GM21360 (cell line): ENCODE data around the gene MTPN.

ENCODE experiments used
- ATAC-seq: cut with Tn5 transposase; IDR thresholded peaks from one replicate; pipeline ENCODE4 v1.9.1; 2021; ENCODE audit warnings: mild to moderate bottlenecking, moderate library complexity; ENCODE audit not compliant: unreplicated experiment

MTPN gene

GRCh38 chr7:135990258-135990657 is 13.1 kb upstream of the MTPN start:
- no peak for ATAC-seq

GRCh38 chr7:135981958-135982646 is 4.9 kb upstream of the MTPN start:
- no peak for ATAC-seq

GRCh38 chr7:135980665-135981180 is 3.6 kb upstream of the MTPN start:
- peak; percentile 69 for ATAC-seq

GRCh38 chr7:135980012-135980551 is 2.9 kb upstream of the MTPN start:
- ATAC-seq = peak; percentile 29

DNA sequence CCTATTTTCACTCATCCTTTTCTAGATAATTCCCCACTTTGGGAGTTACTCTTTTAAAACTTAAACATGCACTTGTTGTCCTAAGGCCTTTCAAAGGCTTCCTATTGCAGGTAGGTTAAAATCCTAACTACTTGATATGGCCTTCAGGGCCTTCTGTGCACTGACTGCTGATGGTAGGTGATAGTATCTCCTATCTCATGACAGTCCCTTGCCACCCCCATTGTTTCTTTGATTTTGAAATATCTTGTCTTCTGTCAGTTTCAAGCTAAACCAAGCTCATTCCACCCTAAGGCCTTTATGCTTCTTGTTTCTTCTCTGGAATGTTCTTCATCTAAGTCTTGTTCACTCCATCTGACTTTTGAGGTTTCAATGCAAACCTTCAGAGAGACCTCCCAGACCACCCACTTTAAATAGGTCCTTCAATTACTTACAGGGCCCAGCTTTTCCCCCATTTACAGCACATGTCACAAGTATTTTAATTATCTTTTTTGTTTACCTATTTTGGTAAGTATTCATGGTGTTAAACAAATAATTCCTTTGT is 2.4 kb upstream of the MTPN start:
- ATAC-seq = no peak

DNA sequence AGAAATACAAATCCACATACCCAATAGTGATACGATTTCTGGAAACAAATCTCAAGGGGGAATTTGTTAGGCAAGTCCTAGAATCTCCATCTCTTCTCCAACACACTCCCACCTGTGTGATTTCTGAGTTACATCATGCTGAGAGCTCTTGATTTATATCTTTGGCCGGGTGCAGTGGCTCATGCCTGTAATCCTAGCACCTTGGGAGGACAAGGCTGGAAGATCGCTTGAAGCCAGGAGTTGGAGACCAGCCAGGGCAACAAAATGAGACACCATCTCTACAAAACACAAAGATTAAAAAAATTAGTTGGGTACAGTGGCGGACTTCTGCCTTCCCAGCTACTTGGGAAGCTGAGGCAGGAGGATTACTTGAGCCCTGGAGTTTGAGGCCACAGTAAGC is 1.5 kb upstream of the MTPN start:
- ATAC-seq = no peak

DNA sequence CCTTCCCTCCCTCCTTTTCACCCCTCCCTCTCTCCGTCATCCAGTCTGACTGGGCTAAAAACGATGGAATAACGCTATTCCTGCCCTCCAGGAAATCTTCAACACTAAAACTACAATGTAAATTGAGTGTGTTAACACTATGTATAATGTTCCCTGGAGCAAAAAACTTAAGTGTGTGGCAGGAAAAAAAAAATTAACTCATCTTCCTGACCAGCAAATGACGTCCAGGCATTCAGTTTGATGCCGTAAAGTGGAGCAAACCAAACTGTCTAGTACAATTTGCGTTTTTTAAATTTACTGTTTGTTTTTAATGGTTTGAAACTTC is 545 bp upstream of the MTPN start:
- ATAC-seq = no peak

- ATAC-seq = peak; percentile 5
Measured at GRCh38 chr7:135976312-135977006, 700 bp downstream of the MTPN start.

DNA sequence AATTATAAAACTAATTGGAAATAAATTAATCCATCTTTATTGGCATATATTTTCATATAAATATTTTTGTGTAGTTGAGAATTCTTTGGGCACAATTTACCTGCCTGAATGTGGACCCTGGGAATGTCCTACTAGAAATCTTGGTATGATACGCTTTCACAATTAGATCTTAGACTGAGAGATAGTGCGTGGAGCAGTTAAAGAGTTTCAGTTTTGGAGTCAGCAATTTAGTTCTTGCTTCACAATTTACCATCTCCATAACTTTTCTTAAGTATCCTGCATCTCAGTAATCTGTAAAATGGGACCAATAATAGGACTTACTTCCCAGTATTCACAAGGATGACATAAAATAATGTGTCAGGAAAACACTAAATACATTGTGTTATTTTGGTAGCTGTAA is 2.0 kb downstream of the MTPN start:
- ATAC-seq = no peak

DNA sequence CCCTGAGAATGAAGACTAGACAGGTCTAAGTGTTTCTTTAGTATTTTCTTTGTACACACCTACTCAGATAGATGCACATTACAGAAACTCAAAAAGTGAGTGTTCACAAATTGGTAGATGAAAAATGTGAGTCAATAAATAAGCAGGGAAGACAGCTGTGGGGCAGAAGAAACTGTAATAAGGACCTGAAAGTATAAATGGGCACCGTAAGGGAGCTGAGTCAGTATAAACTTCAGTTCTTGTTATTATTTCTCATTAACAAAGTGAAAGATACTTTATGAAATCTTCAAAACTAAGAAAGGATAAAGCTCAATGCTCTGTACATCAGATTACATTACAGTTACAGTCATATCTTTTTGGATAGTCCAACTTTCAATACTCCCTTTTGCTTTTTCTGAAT is 2.5 kb downstream of the MTPN start:
- ATAC-seq = no peak

DNA sequence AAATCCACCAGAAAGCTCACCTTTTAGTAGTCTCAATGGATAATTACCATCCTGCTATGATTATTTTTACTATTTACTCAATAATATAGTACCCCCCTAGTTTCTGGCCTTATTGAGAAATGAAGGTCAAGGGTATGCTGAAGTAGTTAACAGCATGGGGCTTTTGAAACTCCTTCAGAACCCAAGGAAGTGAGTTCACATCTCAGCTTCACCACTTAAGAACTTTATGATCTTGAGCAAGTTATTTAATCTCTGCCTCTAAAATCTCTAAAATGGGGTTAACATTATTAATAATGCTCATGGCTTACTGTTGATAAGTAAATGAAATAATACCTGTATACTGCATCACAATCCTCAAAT is 5.8 kb downstream of the MTPN start:
- no peak for ATAC-seq

GRCh38 chr7:135970682-135971365 is 6.3 kb downstream of the MTPN start:
- peak; percentile 74 for ATAC-seq

- no peak for ATAC-seq
Measured at GRCh38 chr7:135970045-135970444, 7.1 kb downstream of the MTPN start.

DNA sequence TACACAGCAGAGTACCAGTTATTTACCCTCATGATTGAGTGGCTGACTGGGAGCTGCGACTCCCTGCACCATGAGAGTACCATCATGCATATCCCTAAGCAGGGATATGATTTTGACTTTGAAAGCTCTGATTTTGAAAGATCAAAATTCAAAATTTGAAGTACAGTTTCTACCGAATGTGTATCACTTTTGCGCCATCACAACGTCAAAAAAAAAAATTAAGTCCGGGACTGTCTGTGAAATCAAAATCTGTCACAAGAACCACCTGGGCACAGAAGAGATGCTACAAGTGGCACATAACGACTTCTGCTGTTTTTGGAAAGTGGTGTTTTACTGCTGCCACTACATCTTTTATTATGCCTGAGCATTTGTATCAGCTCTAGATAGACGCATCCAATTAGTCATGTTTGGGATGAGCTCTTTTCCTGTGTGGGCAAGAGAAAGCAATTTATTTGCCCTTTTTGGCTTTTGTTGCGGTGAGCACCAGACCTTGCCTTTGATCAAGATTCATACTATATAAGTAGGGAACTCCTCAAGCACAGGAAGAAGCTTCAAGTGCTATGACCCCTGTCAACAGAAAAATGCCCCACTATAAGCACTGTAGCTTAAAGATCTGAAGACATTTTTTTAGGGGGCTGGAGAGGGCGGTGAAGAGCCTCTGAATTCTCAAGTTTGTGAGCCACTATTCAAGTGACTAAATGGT is 10.7 kb downstream of the MTPN start:
- no peak for ATAC-seq

DNA sequence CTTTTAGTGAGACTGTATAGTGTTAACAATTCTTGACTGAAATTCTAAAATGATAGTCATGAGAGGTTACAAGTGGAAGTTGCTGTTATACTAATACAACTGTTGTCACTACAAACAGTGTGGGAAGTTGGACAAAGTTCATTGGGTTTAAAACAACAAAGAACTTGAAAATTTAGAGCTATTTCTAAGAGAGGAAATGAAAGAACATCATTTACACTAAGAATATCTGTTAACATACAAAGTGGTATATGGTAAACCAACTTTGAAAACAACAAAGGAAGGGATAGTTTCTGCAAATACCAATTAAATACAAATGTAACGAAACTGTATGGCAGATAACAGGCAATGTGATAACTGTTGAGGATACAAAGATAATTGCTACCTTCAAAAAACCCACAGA is 11.6 kb downstream of the MTPN start:
- peak; percentile 67 for ATAC-seq

DNA sequence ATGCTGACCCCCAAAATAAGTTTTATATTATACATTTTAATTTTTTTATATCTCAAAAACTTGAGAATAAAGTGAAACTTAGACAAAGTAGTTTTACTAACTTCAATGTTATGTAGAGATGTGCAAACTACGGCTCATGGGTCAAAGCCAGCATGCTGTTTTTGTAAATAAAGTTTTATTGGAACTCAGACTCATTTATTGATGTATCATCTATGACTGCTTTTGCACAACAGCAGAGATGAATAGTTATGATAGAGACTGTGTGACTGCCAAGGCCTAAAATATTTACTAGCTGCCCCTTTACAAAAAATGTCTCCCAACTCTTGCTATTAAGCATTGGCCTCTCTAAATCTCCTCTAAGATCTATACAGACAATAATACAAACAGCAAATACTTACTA is 12.4 kb downstream of the MTPN start:
- ATAC-seq = no peak

- ATAC-seq = no peak
Measured at GRCh38 chr7:135964274-135964673, 12.9 kb downstream of the MTPN start.

GRCh38 chr7:135962802-135963201 is 14.4 kb downstream of the MTPN start:
- ATAC-seq = no peak

DNA sequence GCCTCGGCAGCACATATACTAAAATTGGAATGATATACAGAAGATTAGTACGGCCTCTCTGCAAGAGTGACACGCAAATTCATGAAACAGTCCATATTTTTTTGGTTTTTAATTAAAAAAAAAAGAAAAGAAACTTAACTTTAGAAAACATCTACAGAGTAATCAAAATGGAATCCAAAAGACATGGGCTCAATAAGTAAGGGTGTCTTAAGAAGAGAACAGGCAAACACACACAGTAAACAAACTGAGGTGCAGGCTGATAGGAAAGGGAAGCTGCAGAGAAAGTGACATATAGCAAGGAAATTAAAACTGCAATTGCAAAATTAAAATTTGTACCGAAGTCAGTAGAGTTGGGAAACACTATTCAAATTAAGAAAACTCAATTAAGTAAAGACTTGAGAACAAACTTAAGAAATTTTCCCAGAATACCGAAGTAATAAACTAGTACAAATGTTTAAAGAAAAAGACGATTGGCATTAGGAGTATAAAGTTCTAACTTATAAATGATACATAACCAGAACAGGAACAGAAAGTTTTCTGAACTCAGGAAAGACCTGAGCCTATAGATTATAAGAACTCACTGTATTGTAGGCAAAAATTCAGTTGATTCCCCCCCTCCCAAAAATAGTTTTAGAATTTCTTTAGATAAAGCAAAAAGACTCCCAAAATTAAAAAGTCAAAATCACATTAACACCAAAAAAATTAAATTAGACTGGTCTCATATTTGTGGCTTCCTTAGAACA is 16.3 kb downstream of the MTPN start:
- ATAC-seq = no peak

GRCh38 chr7:135959646-135960363 is 17.4 kb downstream of the MTPN start:
- no peak for ATAC-seq
